Body of pancreas (tissue), 4 donors: ENCODE results near the gene TRAF1.

Experiments used
- POLR2A ChIP-seq, 3 donors: fragments of 450-650 bp; IDR thresholded peaks; one replicate each; pipeline ENCODE4 v1.6.1; 2016; ENCODE audit warnings: antibody characterized with exemption in 3 of 3, mild to moderate bottlenecking in 2 of 3
- TF ChIP-seq, protein P1 (sequence below), 7 experiments: fragments of 450-650 bp in 4 of 7; fragments of 200-600 bp in 3 of 7; sonication (generic) in 3 of 7; IDR thresholded peaks; one replicate each; pipeline ENCODE4 v1.5.1; 2016 to 2019; ENCODE audit warnings: antibody characterized with exemption in 7 of 7

DNA sequence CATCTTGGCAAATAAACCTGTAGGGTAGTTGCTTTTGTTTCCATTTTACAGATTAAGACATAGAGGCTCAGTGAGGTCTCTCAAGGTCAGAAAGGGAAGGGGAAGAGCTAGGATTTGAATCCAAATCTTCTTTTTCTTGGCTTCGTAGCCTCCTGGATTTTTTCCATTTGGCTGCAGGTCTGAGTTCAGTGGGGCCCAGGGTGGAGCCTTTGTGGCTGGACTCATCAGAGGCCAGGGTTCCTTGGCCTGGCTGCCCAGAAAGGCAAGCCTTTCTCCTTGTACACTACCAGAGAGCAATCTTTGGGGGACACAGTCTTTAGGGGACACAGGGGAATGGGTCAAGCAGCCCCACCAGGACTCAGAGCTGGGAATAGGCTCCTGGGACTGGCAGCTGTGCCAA is 10.5 kb upstream of the TRAF1 start:
- TF ChIP-seq POLR2A (IDR thresholded peaks at IDR 0.05), result no peak
- TF ChIP-seq, protein P1, sequence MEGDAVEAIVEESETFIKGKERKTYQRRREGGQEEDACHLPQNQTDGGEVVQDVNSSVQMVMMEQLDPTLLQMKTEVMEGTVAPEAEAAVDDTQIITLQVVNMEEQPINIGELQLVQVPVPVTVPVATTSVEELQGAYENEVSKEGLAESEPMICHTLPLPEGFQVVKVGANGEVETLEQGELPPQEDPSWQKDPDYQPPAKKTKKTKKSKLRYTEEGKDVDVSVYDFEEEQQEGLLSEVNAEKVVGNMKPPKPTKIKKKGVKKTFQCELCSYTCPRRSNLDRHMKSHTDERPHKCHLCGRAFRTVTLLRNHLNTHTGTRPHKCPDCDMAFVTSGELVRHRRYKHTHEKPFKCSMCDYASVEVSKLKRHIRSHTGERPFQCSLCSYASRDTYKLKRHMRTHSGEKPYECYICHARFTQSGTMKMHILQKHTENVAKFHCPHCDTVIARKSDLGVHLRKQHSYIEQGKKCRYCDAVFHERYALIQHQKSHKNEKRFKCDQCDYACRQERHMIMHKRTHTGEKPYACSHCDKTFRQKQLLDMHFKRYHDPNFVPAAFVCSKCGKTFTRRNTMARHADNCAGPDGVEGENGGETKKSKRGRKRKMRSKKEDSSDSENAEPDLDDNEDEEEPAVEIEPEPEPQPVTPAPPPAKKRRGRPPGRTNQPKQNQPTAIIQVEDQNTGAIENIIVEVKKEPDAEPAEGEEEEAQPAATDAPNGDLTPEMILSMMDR (IDR thresholded peaks at IDR 0.05), result no peak
